ENCODE measurements around the gene IPMK. TPM values are rescaled to one million over a fixed set of nuclear protein-coding genes. Genes with fewer than 3 reads are reported as not detected.
"Not testable (repeated sequence)": the region's sequence is repeated elsewhere in the genome, so short reads cannot be mapped to it uniquely, and the experiment has no call there.

IPMK gene
- total RNA-seq, 4 donors from 2014 or later, result 3.4 to 5.5 (median 4.3) TPM

- WGBS, result 89% methylated on average over 3 of the region's 3 CpGs
- Histone ChIP-seq H3K9me3 (no peaks in the 10 kb centered on the region), H3K4me3 (no peak overlapping the region), H3K27me3 (no peaks in the 10 kb centered on the region), H3K4me1 (no peaks in the 10 kb centered on the region), H3K36me3 (peaks cover 0 to 25% (median 15%) of the 10 kb centered on the region in 4 donors), H3K27ac (replicated peaks in 1 of 4) (no peak overlapping the region)
- DNase-seq (ENCODE audit: extremely low spot score), result no peak
- TF ChIP-seq POLR2AphosphoS5 (IDR thresholded peaks at IDR 0.05) (no peak), POLR2A (IDR thresholded peaks at IDR 0.05; ENCODE audit: low read depth) (no peak), EP300 (IDR thresholded peaks at IDR 0.05) (no peak), CTCF (IDR thresholded peaks at IDR 0.05) (no peak)
- intact Hi-C loops (cut with DNase I), result no loop called here
These were observed 30.5 kb downstream of the IPMK start for GRCh38 chr10:58237014-58237834.

- H3K9me3 ChIP-seq; H3K27me3 ChIP-seq; H3K4me1 ChIP-seq; DNase-seq (ENCODE audit: extremely low spot score); H3K27ac ChIP-seq (replicated peaks in 1 of 4); H3K4me3 ChIP-seq; intact Hi-C loops (cut with DNase I): not testable (repeated sequence)
- H3K36me3 ChIP-seq, result peaks cover 0 to 31% (median 16%) of the 10 kb centered on the region in 4 donors
- WGBS, result 91% methylated on average over 7 of the region's 7 CpGs
These were observed 37.8 kb downstream of the IPMK start for GRCh38 chr10:58229856-58230255.

GRCh38 chr10:58225654-58226053 lies 42.0 kb downstream of the IPMK start:
- intact Hi-C loops (cut with DNase I), result no loop called here
- Histone ChIP-seq H3K4me3 (no peak overlapping the region), H3K27ac (replicated peaks in 1 of 4) (no peak overlapping the region), H3K27me3 (no peaks in the 10 kb centered on the region), H3K9me3 (no peaks in the 10 kb centered on the region), H3K4me1 (no peaks in the 10 kb centered on the region), H3K36me3 (peaks cover 0 to 25% (median 12%) of the 10 kb centered on the region in 4 donors)
- 97% methylated on average over 2 of the region's 2 CpGs for WGBS
- DNase-seq (ENCODE audit: extremely low spot score), result no peak
- no peak for TF ChIP-seq CTCF (IDR thresholded peaks at IDR 0.05)
- no peak for TF ChIP-seq POLR2A (IDR thresholded peaks at IDR 0.05; ENCODE audit: low read depth)
- TF ChIP-seq EP300 (IDR thresholded peaks at IDR 0.05), result no peak

- 96% methylated on average over 2 of the region's 2 CpGs for WGBS
- TF ChIP-seq EP300 (IDR thresholded peaks at IDR 0.05), result no peak
- TF ChIP-seq POLR2A (IDR thresholded peaks at IDR 0.05; ENCODE audit: low read depth), result no peak
- Histone ChIP-seq H3K4me3 (no peak overlapping the region), H3K9me3 (no peaks in the 10 kb centered on the region), H3K4me1 (no peaks in the 10 kb centered on the region), H3K36me3 (peaks cover 0 to 5% (median 1%) of the 10 kb centered on the region in 4 donors), H3K27ac (replicated peaks in 1 of 4) (no peak overlapping the region), H3K27me3 (no peaks in the 10 kb centered on the region)
- intact Hi-C loops (cut with DNase I), result no loop called here
- no peak for DNase-seq (ENCODE audit: extremely low spot score)
These were observed 46.8 kb downstream of the IPMK start for GRCh38 chr10:58220769-58221451.

- Histone ChIP-seq H3K9me3 (no peaks in the 10 kb centered on the region), H3K27me3 (no peaks in the 10 kb centered on the region), H3K36me3 (peaks cover 0 to 4% (median 0%) of the 10 kb centered on the region in 4 donors), H3K4me1 (no peaks in the 10 kb centered on the region), H3K27ac (replicated peaks in 1 of 4) (no peak overlapping the region), H3K4me3 (no peak overlapping the region)
- intact Hi-C loops (cut with DNase I), result no loop called here
- TF ChIP-seq EP300 (IDR thresholded peaks at IDR 0.05) (no peak), POLR2A (IDR thresholded peaks at IDR 0.05; ENCODE audit: low read depth) (no peak), POLR2AphosphoS5 (IDR thresholded peaks at IDR 0.05) (no peak), CTCF (IDR thresholded peaks at IDR 0.05) (no peak)
- DNase-seq (ENCODE audit: extremely low spot score), result no peak
These were observed 47.8 kb downstream of the IPMK start for GRCh38 chr10:58219875-58220274.

All from esophagus muscularis mucosa (tissue), 4 donors.